DOHH2 (cell line): ENCODE results near the gene HIF3A.

Experiments
- CTCF ChIP-seq: fragments of 200-600 bp; sonication (generic); IDR thresholded peaks from one replicate; pipeline ENCODE4 v1.5.1; 2014; ENCODE audit warnings: antibody characterized with exemption, mild to moderate bottlenecking, low read depth, low read length; ENCODE audit not compliant: poor library complexity, severe bottlenecking
- EZH2phosphoT487 ChIP-seq: fragments of 200-600 bp; sonication (generic); IDR thresholded peaks from 2 replicates; pipeline ENCODE4 v1.6.1; 2017; ENCODE audit warnings: borderline replicate concordance, mild to moderate bottlenecking, antibody characterized with exemption, low read length, moderate library complexity, mixed read lengths

- TF ChIP-seq CTCF (no peak), EZH2phosphoT487 (no peak)
Measured at GRCh38 chr19:46254776-46255175, 42.1 kb upstream of the HIF3A start.
